Right cardiac atrium (tissue), 5 donors: ENCODE measurements around the gene ADAMTS2. TPM values are rescaled to one million over a fixed set of nuclear protein-coding genes. Genes with fewer than 3 reads are reported as not detected.

Experiments
- ATAC-seq, 2 donors: fragments of 200-7000 bp; cut with Tn5 transposase; one replicate each; pipeline versions ENCODE4 v1.8.0 to v1.9.1; 2020; ENCODE audit warnings: moderate library complexity in 2 of 2, mild to moderate bottlenecking in 1 of 2
- DNase-seq, 3 donors: peaks; one replicate each; pipeline ENCODE4 v3.0.0-alpha.2; 2020
- H3K27ac ChIP-seq: one replicate; pipeline ENCODE4 v1.5.1; 2013; ENCODE audit warnings: mild to moderate bottlenecking, low read length, control low read depth, moderate library complexity
- H3K27me3 ChIP-seq: one replicate; pipeline ENCODE4 v1.6.1; 2013; ENCODE audit not compliant: control insufficient read depth, insufficient read depth
- H3K4me1 ChIP-seq: one replicate; pipeline ENCODE4 v1.6.1; 2013; ENCODE audit warnings: low read length; ENCODE audit not compliant: control insufficient read depth, insufficient read depth
- H3K4me3 ChIP-seq: one replicate; pipeline ENCODE4 v1.5.1; 2013; ENCODE audit warnings: low read length, control low read depth
- H3K9me3 ChIP-seq: one replicate; pipeline ENCODE4 v1.6.1; 2013; ENCODE audit warnings: low read length; ENCODE audit not compliant: control insufficient read depth
- WGBS: extraction: QIAGEN DNeasy Blood & Tissue Kit; methylation state at CpG from one replicate; pipeline ENCODE4 v1.1.7; 2013; 5-methylcytosine and 5-hydroxymethylcytosine counted together
- intact Hi-C, 4 donors: fragments of 100-400 bp; cut with DNase I; formaldehyde crosslinking; loops; one replicate each; pipeline versions ENCODE4 v1.11.0 to v1.14.0; 2022 to 2023
- polyA plus RNA-seq: library from polyadenylated mRNA; stranded (reverse); fragments of 200-250 nt; gene quantifications from one replicate; pipeline ENCODE4 v1.2.3, GENCODE V29; 2013
- total RNA-seq, 4 donors: library from RNA; stranded (reverse); fragmentation: NEBNext Ultra II Directional; extraction: Animal tissue kit (Norgen Biotek cat#: 25700); gene quantifications; one replicate each; pipeline ENCODE4 v1.2.1, GENCODE V29; 2021
- donor health status: healthy with polysubstance abuse.
- donor health status: DM: no; HTN: yes; CAD: no.
- donor health status: DM: no; HTN: no; CAD: no.
- donor health status: DM: no; HTN: yes; CAD: no; lungs with severe emphysema.
- donor health status: DM: yes; HTN: yes; CAD: no.

Gene ADAMTS2
- total and polyA plus RNA-seq, 5 donors: 7.0 to 23.2 (median 14.7) TPM

DNA sequence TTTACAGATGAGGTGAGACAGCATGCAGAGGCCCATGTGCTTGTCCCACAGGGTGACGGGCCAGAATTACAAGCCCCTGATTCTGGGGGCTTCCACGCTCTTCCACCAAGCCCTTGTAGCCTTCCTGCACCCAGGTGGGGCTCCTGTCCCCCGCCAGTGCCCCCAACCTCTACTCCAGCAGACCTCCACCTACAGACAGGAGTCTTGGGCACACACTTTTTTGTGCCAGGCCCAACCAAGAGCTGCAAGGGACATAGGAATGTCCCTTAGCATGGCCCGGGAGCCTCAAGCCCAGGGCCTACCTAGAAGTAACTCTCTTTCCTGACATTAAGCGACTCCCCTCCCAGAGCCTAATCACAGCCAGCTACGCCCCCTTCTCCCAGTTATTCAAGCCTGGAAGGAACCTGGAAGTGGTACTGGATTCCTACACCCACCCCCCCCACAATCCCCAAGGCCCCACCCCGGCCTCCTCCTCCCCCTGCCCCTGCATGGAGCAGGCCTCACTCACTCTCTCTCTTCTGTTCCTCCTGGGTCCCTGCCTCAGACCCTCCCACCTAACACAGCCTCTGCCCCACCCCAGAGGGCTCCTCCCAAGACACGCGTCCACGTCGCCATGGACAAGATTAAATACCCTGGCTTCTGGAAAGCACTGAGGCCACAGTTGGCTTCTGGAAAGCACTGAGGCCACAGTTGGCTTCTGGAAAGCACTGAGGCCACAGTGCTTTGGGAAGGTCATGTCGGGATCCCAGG, 30.5 kb downstream of the ADAMTS2 start:
- peak overlapping the region; percentile 65 for H3K27ac ChIP-seq
- DNase-seq: peak; percentile 75 to 85 (median 82)
- no peaks in the 10 kb centered on the region for H3K27me3 ChIP-seq
- H3K4me3 ChIP-seq: no peak overlapping the region
- peak; percentile 65 to 76 for ATAC-seq
- WGBS: 70% methylated on average over 12 of the region's 12 CpGs
- H3K4me1 ChIP-seq: peaks cover 2% of the 10 kb centered on the region
- intact Hi-C loops: no loop called here
- H3K9me3 ChIP-seq: no peaks in the 10 kb centered on the region

DNA sequence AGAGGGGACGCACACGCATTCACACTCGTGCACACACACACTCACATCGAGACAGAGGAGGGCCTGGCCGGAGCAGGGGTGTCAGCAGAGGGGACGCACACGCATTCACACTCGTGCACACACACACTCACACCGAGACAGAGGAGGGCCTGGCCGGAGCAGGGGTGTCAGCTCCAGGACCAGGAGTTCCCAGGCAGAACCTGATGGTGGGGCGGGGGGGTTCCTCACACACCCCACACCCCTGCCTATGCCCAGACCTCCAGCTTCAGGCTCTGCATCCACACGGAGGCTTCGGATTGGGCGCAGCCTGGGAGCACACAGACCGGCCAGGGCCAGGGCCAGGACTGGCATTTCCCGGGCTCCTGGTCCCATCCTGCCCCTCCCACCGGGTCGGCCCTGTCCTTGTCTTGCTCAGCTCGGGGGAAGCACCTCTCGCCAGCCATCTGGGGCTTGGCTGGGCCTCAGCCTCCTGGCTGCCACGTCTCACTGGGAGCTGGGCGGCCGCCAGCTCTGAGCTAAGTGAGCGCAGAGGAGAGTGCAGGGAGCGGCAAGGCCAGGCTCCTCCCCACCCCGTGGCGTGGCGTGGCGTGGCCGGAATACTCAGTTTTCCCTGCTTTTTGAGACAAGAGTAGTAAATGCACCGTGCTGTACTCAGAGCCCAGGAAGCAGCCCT, 31.3 kb downstream of the ADAMTS2 start:
- WGBS: 59% methylated on average over 31 of the region's 31 CpGs
- ATAC-seq: peak; percentile 91
- intact Hi-C loops: no loop called here

DNA sequence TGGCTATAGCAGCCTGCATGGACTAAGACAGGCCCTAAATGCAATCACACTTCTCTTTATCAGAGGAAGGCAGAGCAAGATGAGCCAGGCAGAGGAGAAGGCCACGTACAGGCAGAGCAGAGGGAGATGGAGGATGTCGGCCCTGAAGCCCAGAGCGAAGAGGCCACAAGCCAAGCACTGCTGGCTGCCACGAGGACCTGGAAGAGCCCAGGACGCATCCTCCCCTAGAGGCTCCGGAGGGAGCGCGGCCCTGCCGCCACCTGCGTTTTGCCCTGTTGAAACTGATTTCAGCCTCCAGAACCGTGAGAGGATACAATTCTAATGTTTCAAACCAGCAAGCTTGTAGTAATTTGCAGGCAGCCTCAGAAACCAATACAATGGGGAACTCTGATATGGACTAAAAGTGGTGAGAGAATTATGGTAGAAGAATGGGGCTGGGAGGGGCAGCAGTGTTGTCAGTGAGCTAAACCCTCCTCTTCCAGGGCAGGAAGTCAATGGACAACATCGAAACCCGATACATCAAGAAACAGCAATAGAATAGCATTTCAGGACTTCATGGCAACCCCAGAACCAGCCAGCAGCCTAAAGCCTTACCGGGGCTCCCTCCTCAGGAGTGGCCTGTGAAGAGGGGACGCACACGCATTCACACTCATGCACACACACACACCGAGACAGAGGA, 32.6 kb downstream of the ADAMTS2 start:
- ATAC-seq (no peak), DNase-seq (peak in 2 of 3 donors; percentile 12 to 42)
- no peak overlapping the region for H3K27ac ChIP-seq
- H3K27me3 ChIP-seq: no peaks in the 10 kb centered on the region
- no peaks in the 10 kb centered on the region for H3K9me3 ChIP-seq
- intact Hi-C loops: no loop called here
- 94% methylated on average over 17 of the region's 17 CpGs for WGBS
- H3K4me3 ChIP-seq: no peak overlapping the region
- peaks cover 2% of the 10 kb centered on the region for H3K4me1 ChIP-seq

More for the DNA sequence above, 31.3 kb downstream of the ADAMTS2 start:
- no peaks in the 10 kb centered on the region for H3K27me3 ChIP-seq
- H3K27ac ChIP-seq: peak overlapping the region; percentile 65
- H3K9me3 ChIP-seq: no peaks in the 10 kb centered on the region
- peak; percentile 91 to 96 (median 96) for DNase-seq
- H3K4me3 ChIP-seq: no peak overlapping the region
- H3K4me1 ChIP-seq: peaks cover 2% of the 10 kb centered on the region

DNA sequence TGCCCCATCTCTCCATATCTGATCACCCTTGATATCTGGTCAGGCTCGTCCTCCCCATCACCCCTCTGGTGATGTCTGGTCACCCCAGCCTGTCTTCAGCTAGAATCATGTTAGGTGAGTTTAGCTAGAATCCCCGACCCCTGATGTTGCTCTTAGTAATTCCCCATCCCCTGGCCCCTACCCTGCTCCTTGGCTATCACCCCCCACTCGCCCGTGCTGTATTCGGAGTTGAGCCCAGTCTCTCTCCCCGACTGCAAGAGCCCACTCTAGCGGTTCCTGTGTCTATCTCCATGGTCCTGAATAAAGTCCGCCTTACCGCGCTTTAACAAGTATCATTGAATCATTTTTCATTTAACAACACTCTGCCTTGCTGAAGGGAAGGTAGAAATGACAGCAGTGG, 33.7 kb downstream of the ADAMTS2 start:
- Histone ChIP-seq H3K27me3 (no peaks in the 10 kb centered on the region), H3K27ac (no peak overlapping the region), H3K4me3 (no peak overlapping the region), H3K9me3 (no peaks in the 10 kb centered on the region), H3K4me1 (no peaks in the 10 kb centered on the region)
- intact Hi-C loops: no loop called here
- DNase-seq: peak in 1 of 3 donors; percentile 25
- ATAC-seq: no peak
- WGBS: 81% methylated on average over 10 of the region's 10 CpGs

DNA sequence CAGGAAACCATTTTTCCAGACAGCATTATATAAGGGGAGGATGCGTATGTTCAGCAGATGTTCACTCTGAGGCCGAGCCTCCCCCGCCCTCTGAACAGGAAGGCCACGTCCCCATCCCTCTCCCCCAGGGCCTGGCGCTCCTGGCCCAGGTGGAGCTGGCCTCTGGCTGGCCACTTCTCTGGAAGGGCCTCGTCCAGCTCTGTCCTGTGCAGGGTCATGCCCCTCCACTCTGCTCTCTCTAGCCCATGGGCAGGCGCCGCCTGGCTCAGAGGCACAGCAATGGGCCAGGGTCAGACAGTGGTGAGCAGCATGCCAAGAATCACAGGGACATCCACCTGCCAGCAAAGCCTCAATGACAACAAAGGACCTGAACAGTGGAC, 34.2 kb downstream of the ADAMTS2 start:
- H3K4me1 ChIP-seq: no peaks in the 10 kb centered on the region
- intact Hi-C loops: no loop called here
- no peak overlapping the region for H3K4me3 ChIP-seq
- DNase-seq (peak in 1 of 3 donors; percentile 47), ATAC-seq (no peak)
- no peak overlapping the region for H3K27ac ChIP-seq
- H3K9me3 ChIP-seq: no peaks in the 10 kb centered on the region
- no peaks in the 10 kb centered on the region for H3K27me3 ChIP-seq
- 79% methylated on average over 8 of the region's 8 CpGs for WGBS

GRCh38 chr5:179310439-179311090, 34.7 kb downstream of the ADAMTS2 start:
- no peak overlapping the region for H3K27ac ChIP-seq
- no peaks in the 10 kb centered on the region for H3K9me3 ChIP-seq
- H3K4me3 ChIP-seq: no peak overlapping the region
- DNase-seq: peak in 2 of 3 donors; percentile 4 to 38
- WGBS: 77% methylated on average over 9 of the region's 9 CpGs
- intact Hi-C loops: no loop called here
- H3K4me1 ChIP-seq: no peaks in the 10 kb centered on the region
- no peaks in the 10 kb centered on the region for H3K27me3 ChIP-seq
- ATAC-seq: no peak

DNA sequence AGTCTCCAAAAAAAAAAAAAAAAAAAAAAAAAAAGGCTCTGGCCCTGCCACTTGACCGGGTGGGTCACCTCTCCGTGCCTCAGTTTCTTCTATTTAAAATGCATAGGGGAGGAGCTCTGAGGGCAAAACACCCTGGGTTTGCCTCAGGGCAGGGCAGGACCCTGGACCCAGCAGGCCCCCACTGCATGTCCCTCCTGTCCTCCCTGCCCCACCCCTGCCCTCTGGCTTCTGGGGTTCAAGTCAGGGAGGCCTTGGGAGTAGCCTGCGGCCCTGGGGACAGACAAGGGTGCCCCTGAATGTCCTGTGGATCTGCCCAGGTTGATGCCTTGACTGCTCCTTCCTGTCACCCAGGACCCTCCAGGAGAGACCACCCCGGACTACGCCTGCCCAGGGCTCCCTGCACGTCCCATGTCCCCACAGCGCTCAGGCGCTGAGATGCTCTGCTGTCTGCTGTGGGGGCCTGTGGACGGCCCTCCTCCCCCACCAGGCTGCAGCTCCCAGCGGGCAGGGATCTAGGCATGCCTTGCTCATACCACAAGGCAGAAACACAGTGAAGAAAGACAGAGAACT, 35.4 kb downstream of the ADAMTS2 start:
- no peaks in the 10 kb centered on the region for H3K9me3 ChIP-seq
- H3K4me3 ChIP-seq: no peak overlapping the region
- H3K27me3 ChIP-seq: no peaks in the 10 kb centered on the region
- no peak overlapping the region for H3K27ac ChIP-seq
- no peaks in the 10 kb centered on the region for H3K4me1 ChIP-seq
- intact Hi-C loops: no loop called here
- DNase-seq (peak in 2 of 3 donors; percentile 7 to 30), ATAC-seq (no peak)
- WGBS: 94% methylated on average over 10 of the region's 10 CpGs

GRCh38 chr5:179309383-179309670, 35.9 kb downstream of the ADAMTS2 start:
- H3K4me1 ChIP-seq: no peaks in the 10 kb centered on the region
- DNase-seq (peak in 1 of 3 donors; percentile 1), ATAC-seq (no peak)
- no peak overlapping the region for H3K27ac ChIP-seq
- H3K4me3 ChIP-seq: no peak overlapping the region
- no peaks in the 10 kb centered on the region for H3K9me3 ChIP-seq
- WGBS: 88% methylated on average over 7 of the region's 7 CpGs
- H3K27me3 ChIP-seq: no peaks in the 10 kb centered on the region
- intact Hi-C loops: no loop called here

DNA sequence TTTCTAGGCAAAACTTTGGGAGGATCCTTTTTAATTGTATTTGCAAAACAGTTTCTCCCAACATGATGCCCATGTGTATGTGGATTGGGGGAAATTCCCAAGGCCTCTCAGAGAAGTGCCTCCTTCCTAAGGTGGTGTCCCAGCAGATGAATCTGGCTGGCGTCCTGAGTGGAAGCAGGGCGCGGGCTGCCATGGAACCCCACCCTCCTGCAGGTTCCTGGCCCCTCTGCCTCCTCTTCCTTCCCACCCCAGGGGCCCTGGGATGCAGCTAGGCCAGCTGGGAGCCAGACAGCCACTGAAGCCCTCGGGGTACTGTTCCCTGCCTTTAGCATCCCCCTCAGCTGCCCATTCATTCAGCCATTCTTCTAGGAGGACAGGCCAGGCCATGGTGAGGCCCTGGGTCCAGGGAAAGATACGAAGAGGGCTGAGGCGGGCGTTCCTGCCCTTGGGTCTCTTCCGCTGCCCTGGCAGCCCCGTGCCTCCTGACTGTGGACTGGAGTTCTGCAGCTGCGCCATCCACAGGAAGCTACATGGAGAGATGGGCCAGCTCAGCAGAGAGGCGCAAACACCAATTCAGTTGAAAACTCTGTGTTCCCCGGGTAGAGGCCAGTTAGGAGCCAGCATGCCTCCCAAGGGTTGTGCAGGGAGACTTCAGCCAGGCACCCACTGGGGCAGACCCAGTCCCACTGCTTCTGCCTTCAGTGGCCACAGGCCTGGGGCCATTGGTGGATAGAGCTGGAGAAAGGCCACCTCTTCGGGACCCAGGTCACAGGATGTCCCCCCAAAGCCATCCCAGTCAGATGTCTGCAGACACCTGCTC, 36.5 kb downstream of the ADAMTS2 start:
- no peak for ATAC-seq

GRCh38 chr5:179307931-179308471, 37.3 kb downstream of the ADAMTS2 start:
- DNase-seq (peak in 1 of 3 donors; percentile 18), ATAC-seq (no peak)
- H3K4me3 ChIP-seq: no peak overlapping the region
- H3K27me3 ChIP-seq: no peaks in the 10 kb centered on the region
- peaks cover 2% of the 10 kb centered on the region for H3K4me1 ChIP-seq
- 81% methylated on average over 24 of the region's 24 CpGs for WGBS
- no peaks in the 10 kb centered on the region for H3K9me3 ChIP-seq
- intact Hi-C loops: no loop called here
- H3K27ac ChIP-seq: no peak overlapping the region

More for the DNA sequence above, 36.5 kb downstream of the ADAMTS2 start:
- Histone ChIP-seq H3K27ac (no peak overlapping the region), H3K4me1 (peaks cover 2% of the 10 kb centered on the region), H3K9me3 (no peaks in the 10 kb centered on the region), H3K4me3 (no peak overlapping the region), H3K27me3 (no peaks in the 10 kb centered on the region)
- intact Hi-C loops: no loop called here
- peak in 1 of 3 donors; percentile 3 for DNase-seq
- WGBS: 85% methylated on average over 13 of the region's 13 CpGs
